Fibroblast of lung (primary cell): ENCODE data around the gene TIFAB. TPM values are rescaled to one million over a fixed set of nuclear protein-coding genes. Genes with fewer than 3 reads are reported as not detected.

Experiments
- DNase-seq, 2 donors: peaks; one replicate each; pipeline versions ENCODE4 v3.0.0 to v3.0.0-alpha.2; 2010; ENCODE audit warnings: low read depth in 2 of 2
- H2AFZ ChIP-seq: 2 replicates; pipeline ENCODE4 v1.5.1; 2012; ENCODE audit warnings: low read length, control low read depth, inconsistent platforms
- H3K27ac ChIP-seq: 2 replicates; pipeline ENCODE4 v1.5.1; 2011; ENCODE audit warnings: low read length, control low read depth; ENCODE audit not compliant: insufficient read depth
- H3K27me3 ChIP-seq: 2 replicates; pipeline ENCODE4 v1.5.1; 2011; ENCODE audit warnings: mild to moderate bottlenecking, low read length; ENCODE audit not compliant: control insufficient read depth, insufficient read depth
- H3K36me3 ChIP-seq: 2 replicates; pipeline ENCODE4 v1.5.1; 2011; ENCODE audit warnings: low read length; ENCODE audit not compliant: control insufficient read depth, insufficient read depth
- H3K4me1 ChIP-seq: 2 replicates; pipeline ENCODE4 v1.5.1; 2011; ENCODE audit warnings: low read length; ENCODE audit not compliant: control insufficient read depth, insufficient read depth; ENCODE audit errors: extremely low read depth
- H3K4me2 ChIP-seq: 2 replicates; pipeline ENCODE4 v1.5.1; 2011; ENCODE audit warnings: low read length, control low read depth; ENCODE audit not compliant: insufficient read depth; ENCODE audit errors: extremely low read depth
- H3K4me3 ChIP-seq, 4 experiments: fragments of 200-600 bp in 1 of 4; sonication (generic) in 1 of 4; replicated peaks in 1 of 4; 2 replicates each; pipeline ENCODE4 v1.5.1; 2011 to 2016; ENCODE audit warnings: low read length in 4 of 4, low read depth in 3 of 4, mild to moderate bottlenecking in 3 of 4, control low read depth in 2 of 4, inconsistent platforms in 1 of 4, mixed read lengths in 1 of 4; ENCODE audit not compliant: insufficient read depth in 1 of 4; ENCODE audit errors: control extremely low read depth in 1 of 4
- H3K79me2 ChIP-seq: 2 replicates; pipeline ENCODE4 v1.5.1; 2012; ENCODE audit warnings: mild to moderate bottlenecking, low read length, inconsistent platforms; ENCODE audit not compliant: control insufficient read depth, insufficient read depth
- H3K9ac ChIP-seq: 2 replicates; pipeline ENCODE4 v1.5.1; 2011; ENCODE audit warnings: mild to moderate bottlenecking, low read length, control low read depth; ENCODE audit not compliant: insufficient read depth
- H3K9me3 ChIP-seq: 2 replicates; pipeline ENCODE4 v1.5.1; 2012; ENCODE audit warnings: low read depth, low read length; ENCODE audit not compliant: control insufficient read depth, insufficient read depth
- H4K20me1 ChIP-seq: 2 replicates; pipeline ENCODE4 v1.5.1; 2011; ENCODE audit warnings: low read length; ENCODE audit not compliant: control insufficient read depth, insufficient read depth; ENCODE audit errors: extremely low read depth
- CTCF ChIP-seq, 2 donors: IDR thresholded peaks in 1 of 2; conservative IDR thresholded peaks in 1 of 2; 1 replicate in 1 of 2; 2 replicates in 1 of 2; pipeline ENCODE4 v1.5.1; 2011 to 2012; ENCODE audit warnings: low read length in 2 of 2, control low read depth in 1 of 2, inconsistent platforms in 1 of 2, low read depth in 1 of 2, mild to moderate bottlenecking in 1 of 2
- EZH2 ChIP-seq: IDR thresholded peaks from 2 replicates; pipeline ENCODE4 v1.5.1; 2012; ENCODE audit warnings: low read length, control low read depth, mild to moderate bottlenecking; ENCODE audit errors: missing control alignments
- polyA plus RNA-seq, 2 donors: library from polyadenylated mRNA; depleted of rRNA in 1 of 2; stranded (reverse) in 1 of 2; unstranded in 1 of 2; fragments of >200 nt; gene quantifications; 2 replicates each; pipeline ENCODE4 v1.2.1, GENCODE V29; 2011 to 2012; ENCODE audit warnings: missing spikeins in 1 of 2
- total RNA-seq: library from RNA; depleted of rRNA; stranded (reverse); fragments of >200 nt; gene quantifications from 2 replicates; pipeline ENCODE4 v1.2.1, GENCODE V29; 2014

Gene TIFAB
- total and polyA plus RNA-seq, 2 donors (not counting 1 experiment from before 2014, with no cell fraction given), result not detected

- no peaks in the 10 kb centered on the region for H3K79me2 ChIP-seq
- no peaks in the 10 kb centered on the region for H3K36me3 ChIP-seq
- H3K4me1 ChIP-seq, result peaks cover under 1% of the 10 kb centered on the region
- no peak overlapping the region for H3K4me3 ChIP-seq
- TF ChIP-seq EZH2 (no peak), CTCF (conservative IDR thresholded peaks at IDR 0.05 in 1 of 2, IDR thresholded peaks at IDR 0.05 in 1 of 2; ENCODE audit: low read depth in 1 of 2, low read length in 2 of 2) (no peak)
- H3K4me2 ChIP-seq, result no peak overlapping the region
- H3K9ac ChIP-seq, result no peak overlapping the region
- H4K20me1 ChIP-seq, result no peaks in the 10 kb centered on the region
- H3K27ac ChIP-seq, result no peak overlapping the region
- peak in 1 of 2 donors; percentile 30 for DNase-seq
- no peak overlapping the region for H2AFZ ChIP-seq
- peaks cover 5% of the 10 kb centered on the region for H3K27me3 ChIP-seq
- no peaks in the 10 kb centered on the region for H3K9me3 ChIP-seq
Observed at GRCh38 chr5:135443161-135443960, 8.8 kb downstream of the TIFAB start.

GRCh38 chr5:135442431-135443160, 9.6 kb downstream of the TIFAB start:
- no peaks in the 10 kb centered on the region for H3K27me3 ChIP-seq
- no peak overlapping the region for H2AFZ ChIP-seq
- no peaks in the 10 kb centered on the region for H3K79me2 ChIP-seq
- H3K4me1 ChIP-seq, result peaks cover 8% of the 10 kb centered on the region
- no peak overlapping the region for H3K27ac ChIP-seq
- no peaks in the 10 kb centered on the region for H4K20me1 ChIP-seq
- DNase-seq, result no peak
- no peaks in the 10 kb centered on the region for H3K9me3 ChIP-seq
- H3K4me2 ChIP-seq, result no peak overlapping the region
- H3K9ac ChIP-seq, result no peak overlapping the region
- H3K36me3 ChIP-seq, result no peaks in the 10 kb centered on the region
- TF ChIP-seq CTCF (conservative IDR thresholded peaks at IDR 0.05 in 1 of 2, IDR thresholded peaks at IDR 0.05 in 1 of 2; ENCODE audit: low read depth in 1 of 2, low read length in 2 of 2) (no peak), EZH2 (no peak)
- H3K4me3 ChIP-seq, result no peak overlapping the region

- H3K9me3 ChIP-seq, result no peaks in the 10 kb centered on the region
- DNase-seq, result no peak
Observed at GRCh38 chr5:135441919-135442318, 10.2 kb downstream of the TIFAB start.

More at GRCh38 chr5:135441919-135442318, 10.2 kb downstream of the TIFAB start:
- Histone ChIP-seq H3K4me1 (peaks cover 9% of the 10 kb centered on the region), H3K27me3 (no peaks in the 10 kb centered on the region), H2AFZ (no peak overlapping the region), H3K9ac (no peak overlapping the region), H3K4me3 (no peak overlapping the region), H3K4me2 (no peak overlapping the region), H3K79me2 (no peaks in the 10 kb centered on the region), H3K27ac (no peak overlapping the region), H3K36me3 (no peaks in the 10 kb centered on the region), H4K20me1 (no peaks in the 10 kb centered on the region)
- TF ChIP-seq CTCF (conservative IDR thresholded peaks at IDR 0.05 in 1 of 2, IDR thresholded peaks at IDR 0.05 in 1 of 2; ENCODE audit: low read depth in 1 of 2, low read length in 2 of 2), result no peak
- TF ChIP-seq EZH2, result no peak
